Measurements from ENCODE around the gene ODAD4. TPM values are rescaled to one million over a fixed set of nuclear protein-coding genes. Genes with fewer than 3 reads are reported as not detected.

ODAD4 gene
- total RNA-seq, 1 experiment from 2014 or later: 0.98 TPM

GRCh38 chr17:41909088-41909487 lies 21.3 kb upstream of the ODAD4 start:
- Histone ChIP-seq H3K4me2 (ENCODE audit: low read length) (no peak overlapping the region), H3K9ac (ENCODE audit: low read length) (no peak overlapping the region), H3K27ac (ENCODE audit: low read depth, low read length) (no peak overlapping the region), H3K79me2 (ENCODE audit: insufficient read depth, low read length) (peaks cover 42% of the 10 kb centered on the region), H3K4me3 (replicated peaks in 1 of 2; ENCODE audit: low read depth in 1 of 2, low read length in 2 of 2) (no peak overlapping the region), H2AFZ (ENCODE audit: low read depth, low read length, poor library complexity, severe bottlenecking) (no peak overlapping the region), H4K20me1 (ENCODE audit: insufficient read depth) (no peaks in the 10 kb centered on the region), H3K4me1 (ENCODE audit: control insufficient read depth in 1 of 2, insufficient read depth in 2 of 2, low read length in 2 of 2) (peaks cover 0 to 17% of the 10 kb centered on the region in 2 experiments; a peak in 2 of 4 replicates), H3K9me2 (ENCODE audit: insufficient read depth) (no peaks in the 10 kb centered on the region), H3K27me3 (ENCODE audit: insufficient read depth, low read length) (no peaks in the 10 kb centered on the region), H3K9me3 (ENCODE audit: control insufficient read depth in 1 of 2, insufficient read depth in 1 of 2, low read depth in 1 of 2, low read length in 2 of 2) (no peaks in the 10 kb centered on the region), H3K36me3 (ENCODE audit: control insufficient read depth in 1 of 2, insufficient read depth in 2 of 2, low read length in 2 of 2) (peaks cover 68 to 85% of the 10 kb centered on the region in 2 experiments)
- ATAC-seq (no peak), DNase-seq (ENCODE audit: low read depth, low spot score) (no peak)
- no TSS peak for BruUV-seq (replicated peaks)
- TF ChIP-seq ELF1 (IDR thresholded peaks at IDR 0.05; ENCODE audit: borderline replicate concordance, low read depth) (no peak), JUND (IDR thresholded peaks at IDR 0.05) (no peak), CBX3 (IDR thresholded peaks at IDR 0.05; ENCODE audit: low read depth) (no peak), POLR2AphosphoS5 (IDR thresholded peaks at IDR 0.05; ENCODE audit: low read depth, low read length) (no peak), MAX (IDR thresholded peaks at IDR 0.05) (no peak), POLR2A (IDR thresholded peaks at IDR 0.05; ENCODE audit: borderline replicate concordance, extremely low read depth, insufficient read depth, insufficient read length) (no peak), EGR1 (IDR thresholded peaks at IDR 0.05; ENCODE audit: low read depth) (no peak), ZBTB33 (IDR thresholded peaks at IDR 0.05; ENCODE audit: extremely low read depth, insufficient replicate concordance, low read length) (no peak), TCF7L2 (IDR thresholded peaks at IDR 0.05; ENCODE audit: borderline replicate concordance, extremely low read depth, insufficient read depth, insufficient read length) (no peak), EZH2phosphoT487 (IDR thresholded peaks at IDR 0.05; ENCODE audit: borderline replicate concordance) (no peak), EZH2 (IDR thresholded peaks at IDR 0.05) (no peak), SP1 (IDR thresholded peaks at IDR 0.05; ENCODE audit: low read depth) (no peak), ATF3 (IDR thresholded peaks at IDR 0.05) (no peak), SIN3A (IDR thresholded peaks at IDR 0.05; ENCODE audit: low read depth) (no peak), REST (IDR thresholded peaks at IDR 0.05; ENCODE audit: low read depth) (no peak), RAD21 (IDR thresholded peaks at IDR 0.05; ENCODE audit: low read depth) (no peak)
- ChIA-PET RAD21 (ENCODE audit: low non-redundant PET in 1 of 2, low total read pairs in 2 of 2, uncharacterized antibody in 2 of 2, unreplicated experiment in 2 of 2) (no interaction called here), POLR2A (interaction anchor here (1.3 kb wide), 1 partner anchor 9 kb away, joined by 3 read pairs; the partner anchor contains the start of gene ACLY), CTCF (no interaction called here)
- intact Hi-C loops (cut with micrococcal nuclease): no loop called here
